NB4 (cell line): ENCODE data around the gene GRIN2B.

Experiments used
- DNase-seq: peaks from one replicate; pipeline ENCODE4 v3.0.0; 2010; ENCODE audit warnings: low read depth
- H3K4me3 ChIP-seq: one replicate; pipeline ENCODE4 v1.5.1; 2011; ENCODE audit warnings: mild to moderate bottlenecking, low read depth, low read length, moderate library complexity
- MYC ChIP-seq: IDR thresholded peaks from 2 replicates; pipeline ENCODE4 v1.6.1; 2011; ENCODE audit warnings: low read depth, low read length
- POLR2A ChIP-seq: IDR thresholded peaks from 2 replicates; pipeline ENCODE4 v1.6.1; 2011; ENCODE audit warnings: mild to moderate bottlenecking; ENCODE audit not compliant: insufficient read length; ENCODE audit errors: extremely low read depth
- TF ChIP-seq, protein P1 (sequence below): IDR thresholded peaks from one replicate; pipeline ENCODE4 v1.5.1; 2012; ENCODE audit warnings: low read depth, low read length
- TF ChIP-seq, protein P2 (sequence below): IDR thresholded peaks from 2 replicates; pipeline ENCODE4 v1.6.1; 2011; ENCODE audit warnings: low read depth, low read length

The GRIN2B gene

DNA sequence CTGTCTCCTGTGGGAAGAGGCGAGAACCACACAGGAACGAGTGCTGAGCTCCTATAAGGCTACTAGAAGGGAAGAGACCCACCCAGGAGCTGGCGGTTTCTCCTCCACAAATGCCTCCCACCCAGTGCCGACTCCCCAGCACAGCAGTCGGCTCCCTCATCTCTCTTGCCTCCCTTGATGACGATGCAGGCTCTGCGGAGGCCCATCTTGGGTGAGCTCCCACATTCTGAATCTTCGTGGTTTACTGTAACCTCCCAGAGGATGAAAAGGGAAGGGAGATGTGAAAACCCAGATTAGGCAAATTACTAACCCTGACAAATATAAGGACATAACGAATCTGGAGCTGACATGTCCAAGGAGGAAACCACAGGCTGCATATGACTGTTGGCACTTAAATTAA, 23.8 kb downstream of the GRIN2B start:
- no peak overlapping the region for H3K4me3 ChIP-seq
- TF ChIP-seq, protein P1, sequence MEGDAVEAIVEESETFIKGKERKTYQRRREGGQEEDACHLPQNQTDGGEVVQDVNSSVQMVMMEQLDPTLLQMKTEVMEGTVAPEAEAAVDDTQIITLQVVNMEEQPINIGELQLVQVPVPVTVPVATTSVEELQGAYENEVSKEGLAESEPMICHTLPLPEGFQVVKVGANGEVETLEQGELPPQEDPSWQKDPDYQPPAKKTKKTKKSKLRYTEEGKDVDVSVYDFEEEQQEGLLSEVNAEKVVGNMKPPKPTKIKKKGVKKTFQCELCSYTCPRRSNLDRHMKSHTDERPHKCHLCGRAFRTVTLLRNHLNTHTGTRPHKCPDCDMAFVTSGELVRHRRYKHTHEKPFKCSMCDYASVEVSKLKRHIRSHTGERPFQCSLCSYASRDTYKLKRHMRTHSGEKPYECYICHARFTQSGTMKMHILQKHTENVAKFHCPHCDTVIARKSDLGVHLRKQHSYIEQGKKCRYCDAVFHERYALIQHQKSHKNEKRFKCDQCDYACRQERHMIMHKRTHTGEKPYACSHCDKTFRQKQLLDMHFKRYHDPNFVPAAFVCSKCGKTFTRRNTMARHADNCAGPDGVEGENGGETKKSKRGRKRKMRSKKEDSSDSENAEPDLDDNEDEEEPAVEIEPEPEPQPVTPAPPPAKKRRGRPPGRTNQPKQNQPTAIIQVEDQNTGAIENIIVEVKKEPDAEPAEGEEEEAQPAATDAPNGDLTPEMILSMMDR, result no peak
- TF ChIP-seq MYC (no peak), POLR2A (no peak)
- TF ChIP-seq, protein P2, sequence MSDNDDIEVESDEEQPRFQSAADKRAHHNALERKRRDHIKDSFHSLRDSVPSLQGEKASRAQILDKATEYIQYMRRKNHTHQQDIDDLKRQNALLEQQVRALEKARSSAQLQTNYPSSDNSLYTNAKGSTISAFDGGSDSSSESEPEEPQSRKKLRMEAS, result no peak
- DNase-seq, result no peak

DNA sequence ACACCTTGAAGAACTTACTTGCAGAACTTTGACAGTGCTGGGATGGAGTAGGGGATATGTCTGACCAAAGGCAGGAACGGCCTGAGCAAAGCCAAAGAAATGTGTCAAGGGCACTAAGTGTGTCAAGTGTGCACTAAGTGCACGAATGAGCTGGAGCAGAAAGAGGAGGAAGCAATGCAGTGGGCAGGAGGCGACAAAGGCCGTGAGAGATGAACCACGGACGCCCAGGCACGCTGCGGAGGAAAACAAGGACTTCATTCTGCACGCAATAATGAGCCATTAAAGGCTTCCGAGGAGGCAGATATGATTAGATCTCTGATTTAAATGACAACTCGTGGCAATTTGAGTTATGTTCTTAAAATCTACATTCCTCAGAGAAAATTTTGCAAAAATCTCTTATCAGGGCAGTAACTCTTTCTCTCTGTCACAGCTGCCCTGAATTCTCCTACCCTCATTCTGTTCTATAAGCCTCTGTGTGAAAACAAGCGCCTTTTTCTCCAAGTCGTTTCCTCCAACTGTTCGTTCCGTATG, 25.3 kb downstream of the GRIN2B start:
- no peak overlapping the region for H3K4me3 ChIP-seq
- TF ChIP-seq, protein P1, result no peak
- TF ChIP-seq, protein P2, result no peak
- no peak for DNase-seq

DNA sequence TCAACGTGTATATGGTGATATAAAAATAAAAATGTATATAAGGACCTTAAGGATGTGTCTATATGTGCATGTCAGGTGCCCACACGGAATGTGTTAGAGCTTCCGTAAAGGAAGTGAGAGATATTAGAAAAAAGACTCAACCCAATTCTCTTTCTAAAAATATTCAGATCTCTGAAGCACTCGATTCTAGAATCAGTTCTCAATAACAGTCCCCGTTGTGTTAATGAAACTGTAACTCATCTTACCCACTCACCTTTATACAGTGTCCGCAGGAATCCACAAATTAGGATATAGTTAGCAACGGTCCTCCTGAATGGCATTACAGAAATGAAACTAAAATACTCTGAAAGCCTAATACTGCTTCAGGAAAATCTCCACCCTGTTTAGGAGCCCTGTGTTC, 29.3 kb downstream of the GRIN2B start:
- no peak for TF ChIP-seq MYC
- TF ChIP-seq, protein P1, result no peak
- TF ChIP-seq, protein P2, result no peak
- H3K4me3 ChIP-seq, result no peak overlapping the region
- DNase-seq, result no peak

DNA sequence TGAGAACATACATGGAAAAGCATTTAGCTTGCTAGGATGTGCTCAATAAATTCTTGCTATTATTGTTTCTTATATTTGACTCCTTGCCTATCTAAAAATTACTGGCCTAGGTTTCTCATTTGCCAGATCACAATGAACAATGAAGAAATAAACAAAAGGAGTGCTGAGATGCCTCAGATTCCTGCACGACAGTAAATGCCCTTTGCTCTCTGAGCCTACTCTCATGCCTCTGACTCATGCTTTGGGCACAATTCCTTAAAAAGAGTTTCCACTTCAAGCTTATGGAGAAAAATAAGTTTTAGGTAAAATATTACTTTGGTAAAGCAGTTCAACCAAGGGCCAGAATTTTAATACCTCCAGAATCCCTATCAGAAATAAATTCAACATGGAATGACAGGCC, 30.9 kb downstream of the GRIN2B start:
- TF ChIP-seq POLR2A, result no peak
- TF ChIP-seq MYC, result no peak
- TF ChIP-seq, protein P2, result no peak
- TF ChIP-seq, protein P1, result no peak
- H3K4me3 ChIP-seq, result no peak overlapping the region
- no peak for DNase-seq

DNA sequence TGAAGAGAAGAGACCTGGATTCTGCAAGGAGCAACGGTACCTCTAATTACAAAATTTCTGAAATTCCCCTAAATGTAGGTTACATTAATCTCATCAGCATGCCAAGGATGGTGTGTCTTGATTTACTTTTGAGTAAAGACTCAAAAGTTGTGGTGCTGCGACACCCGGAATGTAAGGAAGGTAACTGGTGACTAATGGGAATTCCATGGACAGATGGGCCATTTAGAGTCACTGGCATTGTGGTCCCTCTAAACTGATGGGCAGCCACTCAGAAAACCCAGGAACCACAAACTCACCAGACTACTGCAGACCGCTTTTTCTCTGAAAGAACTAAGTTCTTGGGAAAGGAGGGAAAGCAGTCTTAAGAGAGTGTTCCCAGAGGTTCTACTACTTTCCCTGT, 32.8 kb downstream of the GRIN2B start:
- no peak for DNase-seq
- H3K4me3 ChIP-seq, result no peak overlapping the region
- TF ChIP-seq MYC (no peak), POLR2A (no peak)
- TF ChIP-seq, protein P2, result no peak
- TF ChIP-seq, protein P1, result no peak
